ENCODE measurements around the gene CBX7.

Gene CBX7

DNA sequence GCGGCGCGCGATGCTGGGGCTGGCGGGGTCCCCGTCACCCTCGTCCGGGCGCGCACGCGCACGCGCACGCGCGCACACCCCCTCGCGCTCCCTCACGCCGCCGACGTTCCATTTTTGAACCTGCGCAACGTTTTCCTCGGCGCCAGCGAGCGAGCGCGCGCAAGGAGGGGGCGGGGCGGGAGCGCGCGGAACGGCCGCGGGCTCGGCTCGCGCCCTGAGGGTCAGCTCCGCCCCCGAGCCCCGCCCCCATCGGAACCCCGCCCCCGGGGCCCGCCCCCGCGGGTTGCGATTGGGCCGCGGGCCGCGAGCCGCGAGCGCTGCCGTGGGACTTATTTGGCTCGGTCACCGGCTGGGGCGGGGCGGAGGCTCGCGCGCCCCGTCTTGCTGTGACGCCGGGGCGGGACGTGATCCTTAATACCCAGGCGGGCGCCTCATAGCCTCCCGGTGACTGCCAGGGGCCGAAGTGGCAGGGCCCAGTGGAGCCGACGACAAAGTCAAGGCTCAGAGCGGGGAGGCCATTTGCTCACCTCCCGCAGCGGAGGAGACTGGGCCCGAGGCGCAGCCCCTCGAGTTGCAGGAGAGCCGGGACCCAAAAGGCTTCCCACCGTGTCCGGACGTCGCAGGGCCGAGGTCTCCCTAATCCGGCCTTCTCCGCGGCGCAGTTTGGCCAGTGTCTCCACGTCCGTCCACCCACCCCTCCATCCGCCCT lies at the start of gene CBX7:
TSS of gene CBX7 (minus strand) at position 170 of the 709 bp plus-strand sequence. CDS start 236 bp downstream, outside the sequence.
- DNase-seq (ENCODE audit: low read depth in 2 of 2), result peak; percentile 75 to 95

DNA sequence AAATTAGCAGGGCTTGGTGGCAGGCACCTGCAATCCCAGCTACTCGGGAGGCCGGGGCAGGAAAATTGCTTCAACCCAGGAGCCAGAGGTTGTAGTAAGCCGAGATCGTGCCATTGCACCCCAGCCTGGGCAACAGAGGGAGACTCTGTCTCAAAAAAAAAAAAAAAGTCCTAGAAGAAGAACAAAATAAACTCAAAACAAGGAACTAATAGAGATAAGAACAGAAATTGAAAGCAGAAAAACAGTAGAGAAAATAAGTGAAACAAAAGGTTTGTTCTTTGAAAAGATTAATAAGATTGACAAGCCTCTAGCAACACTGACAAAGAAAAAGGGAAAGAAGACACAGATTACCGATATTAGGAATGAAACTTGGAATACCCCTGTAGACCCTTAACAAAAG lies 45.1 kb upstream of the CBX7 start:
- DNase-seq (ENCODE audit: low read depth in 2 of 2), result no peak

DNA sequence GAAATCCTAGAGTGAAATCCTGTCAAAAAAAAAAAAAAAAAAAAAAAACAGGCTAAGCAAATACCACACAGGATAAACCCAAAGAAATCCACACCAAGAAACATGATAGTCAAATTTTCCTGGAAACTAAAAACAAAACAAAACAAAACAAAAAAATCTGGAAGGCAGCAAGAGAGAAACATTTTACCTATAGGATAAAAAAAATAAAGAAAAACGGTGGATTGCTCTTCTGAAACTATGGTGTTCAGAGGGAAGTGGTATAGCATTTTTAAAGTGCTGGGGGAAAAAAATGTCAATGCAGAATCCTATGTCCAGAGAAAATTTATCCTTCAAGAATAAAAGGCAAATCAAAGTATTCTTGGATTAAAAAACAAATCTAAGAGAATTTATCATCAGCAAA lies 41.6 kb upstream of the CBX7 start:
- DNase-seq (ENCODE audit: low read depth in 2 of 2), result no peak

DNA sequence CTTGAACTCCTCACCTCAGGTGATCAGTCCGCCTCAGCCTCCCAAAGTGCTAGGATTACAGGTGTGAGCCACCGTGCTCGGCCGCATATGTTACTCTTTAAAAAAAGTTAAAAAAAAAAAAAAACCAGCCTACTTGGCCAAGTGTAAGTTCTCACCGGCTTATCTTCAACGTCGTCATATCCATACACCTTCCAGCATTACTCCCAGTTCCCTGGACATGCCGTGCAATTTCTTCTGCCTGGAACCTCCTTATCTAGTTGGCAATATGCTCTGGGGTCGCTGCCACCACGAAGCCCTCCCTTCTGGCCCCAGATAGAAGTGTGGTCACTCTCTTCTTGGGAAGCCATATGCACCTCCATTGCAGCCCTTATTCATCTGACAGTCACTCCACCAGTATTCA lies 36.3 kb upstream of the CBX7 start:
- DNase-seq (ENCODE audit: low read depth in 2 of 2), result no peak

DNA sequence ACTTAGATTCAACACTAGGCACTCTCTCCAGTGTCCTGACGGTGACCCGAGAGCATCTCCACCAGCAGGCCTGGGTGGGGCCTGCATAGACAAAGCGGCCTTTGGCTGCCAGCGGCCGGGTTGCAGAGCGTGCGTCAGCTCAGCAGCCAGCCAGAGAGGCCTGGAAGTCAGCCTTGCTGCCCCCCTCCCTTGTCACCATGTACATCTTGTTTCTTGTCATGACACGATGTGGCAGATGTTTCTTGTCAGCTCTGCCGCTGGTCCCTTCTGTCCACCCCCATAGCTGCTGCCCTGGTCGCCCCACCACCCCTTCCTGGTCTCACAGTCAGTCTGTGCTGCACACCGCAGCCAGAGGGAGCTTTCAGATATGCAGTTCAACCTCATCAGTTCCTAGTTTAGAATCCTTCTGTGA lies 33.1 kb upstream of the CBX7 start:
- no peak for DNase-seq (ENCODE audit: low read depth in 2 of 2)

DNA sequence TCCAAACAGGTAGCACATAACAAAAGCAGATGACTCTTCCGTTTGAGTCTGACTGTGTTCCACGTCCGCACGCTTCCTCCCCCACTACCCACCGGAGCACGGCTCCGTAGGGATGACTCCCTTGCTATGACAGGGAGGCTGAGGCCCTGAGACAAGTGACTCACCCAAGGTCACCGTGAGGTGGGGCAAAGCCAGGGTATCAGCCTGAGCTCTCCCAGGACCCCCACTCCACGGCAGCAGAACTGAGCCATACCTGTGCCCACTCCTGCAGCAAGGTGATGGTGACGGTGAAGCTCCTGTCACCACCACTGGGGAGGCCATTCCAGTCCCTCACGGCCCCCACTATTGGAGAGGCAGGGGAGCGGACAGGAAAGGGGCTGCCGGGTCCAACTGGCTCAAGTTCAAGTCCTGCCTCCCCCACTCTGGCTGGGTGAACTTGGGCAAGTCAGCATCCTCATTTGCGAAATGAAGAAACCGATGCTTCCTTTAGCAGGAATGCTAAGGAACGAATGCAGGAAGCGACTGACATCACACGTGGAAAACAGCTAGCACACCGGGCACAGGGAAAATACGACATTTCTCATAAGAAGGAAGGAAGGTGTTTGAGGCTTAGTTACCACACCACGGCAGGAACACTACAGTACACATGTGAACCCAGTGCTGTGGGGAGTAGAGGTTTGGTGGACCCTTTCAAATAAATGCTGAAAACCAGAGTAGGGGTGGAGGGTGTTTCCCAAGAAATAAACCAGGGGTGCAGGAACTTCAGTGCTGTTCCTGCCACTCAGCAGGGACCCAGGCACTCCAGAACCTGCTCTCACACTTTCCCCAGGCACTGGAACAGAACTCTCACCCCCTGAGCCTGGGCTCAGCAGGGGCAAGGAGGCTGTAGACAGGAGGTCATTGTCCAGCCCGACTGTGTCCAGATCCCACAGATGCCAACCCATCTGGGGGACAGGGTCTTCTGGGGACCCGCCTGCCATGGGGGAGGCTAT lies 32.4 kb upstream of the CBX7 start:
- DNase-seq (ENCODE audit: low read depth in 2 of 2), result no peak

DNA sequence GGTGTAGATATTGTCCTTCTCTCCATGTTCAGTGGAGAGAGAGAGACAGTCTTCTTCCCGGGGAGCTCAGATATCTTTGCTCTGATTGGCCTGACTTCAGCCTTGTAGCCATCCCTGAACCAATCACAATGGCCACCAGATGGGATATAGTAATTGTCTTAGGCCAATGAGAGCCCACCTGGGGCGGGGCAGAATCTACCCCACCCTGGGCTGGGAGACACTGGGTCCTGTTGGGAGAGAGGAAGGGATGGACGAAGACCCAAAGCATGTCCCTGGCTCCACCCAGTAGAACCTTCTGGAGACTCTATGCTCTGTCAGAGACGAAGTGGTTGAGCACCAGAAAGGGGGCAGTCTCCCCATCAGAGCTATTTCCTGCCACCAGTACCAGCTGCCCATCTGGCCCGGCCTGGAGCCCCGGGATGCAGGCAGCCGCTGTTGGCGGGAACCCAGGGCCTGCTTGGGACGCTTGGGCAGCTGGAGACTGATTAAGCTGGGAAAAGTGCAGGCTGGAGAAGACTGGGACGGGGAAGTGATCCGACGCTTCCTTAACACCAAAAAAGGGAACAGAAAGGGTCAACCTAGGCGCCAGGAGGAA lies 31.6 kb upstream of the CBX7 start:
- no peak for DNase-seq (ENCODE audit: low read depth in 2 of 2)

DNA sequence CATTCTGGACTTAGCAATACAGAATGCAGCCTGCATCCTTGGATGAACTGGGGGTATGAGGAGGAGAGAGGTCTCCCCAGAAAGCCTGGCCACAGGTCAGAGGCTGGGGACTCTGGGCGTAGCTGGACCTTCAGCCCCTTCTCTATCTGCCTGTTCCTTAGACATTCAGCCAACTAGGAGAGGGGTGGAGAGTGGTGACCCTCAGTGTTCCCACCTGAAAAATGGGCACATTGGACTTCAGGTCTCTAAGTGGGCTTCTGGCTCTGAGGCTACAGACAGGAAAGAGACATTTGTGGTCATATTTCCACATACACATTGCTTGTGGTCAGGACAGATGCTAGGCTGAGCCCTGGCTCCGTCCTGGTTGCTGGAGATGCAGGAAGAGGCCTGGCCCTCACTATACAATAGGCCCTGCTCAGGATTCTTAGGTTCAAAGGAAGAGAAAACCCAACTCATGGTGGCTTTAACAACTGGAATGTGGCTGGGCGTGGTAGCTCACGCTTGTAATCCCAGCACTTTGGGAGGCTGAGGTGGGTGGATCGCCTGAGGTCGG lies 30.1 kb upstream of the CBX7 start:
- DNase-seq (ENCODE audit: low read depth in 2 of 2), result no peak

DNA sequence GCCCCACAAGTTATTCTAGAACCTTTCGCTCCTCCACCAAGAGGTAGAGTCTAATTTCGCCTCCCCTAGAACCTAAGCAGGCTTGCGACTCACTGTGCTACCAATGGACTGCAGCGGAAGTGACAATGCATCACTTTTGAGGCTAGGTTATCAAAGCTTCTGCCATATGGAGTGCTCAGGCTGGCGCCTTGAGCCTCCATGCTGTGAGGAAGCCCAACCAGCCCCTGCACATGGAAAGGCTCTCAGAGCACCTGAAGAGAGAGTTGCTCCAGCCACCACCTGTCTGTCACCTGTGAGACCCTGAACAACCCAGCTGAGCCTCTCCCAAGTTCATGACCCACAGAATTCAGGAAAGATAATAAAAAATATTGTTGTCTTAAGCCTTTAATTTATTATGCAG lies 29.3 kb upstream of the CBX7 start:
- DNase-seq (ENCODE audit: low read depth in 2 of 2), result no peak

DNA sequence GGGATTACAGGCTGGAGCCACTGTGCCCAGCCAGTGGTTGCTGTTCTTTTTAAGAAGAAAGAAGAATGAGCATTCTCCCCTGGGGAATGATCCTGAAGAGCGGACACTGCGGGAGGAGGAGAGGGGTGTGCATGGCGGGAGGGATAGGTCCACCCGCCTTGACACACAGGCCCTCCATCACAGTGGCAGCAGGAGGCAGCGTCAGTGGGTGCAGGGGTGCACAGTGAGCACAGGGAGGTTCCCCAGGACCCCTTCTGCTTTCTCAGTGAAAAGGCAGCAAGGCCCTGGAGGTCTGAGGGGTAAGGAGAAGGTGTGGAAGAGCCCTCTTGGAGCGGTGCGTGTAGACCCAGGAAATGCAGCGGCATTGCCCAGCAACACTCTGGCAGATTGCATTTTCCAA lies 28.9 kb upstream of the CBX7 start:
- no peak for DNase-seq (ENCODE audit: low read depth in 2 of 2)

DNA sequence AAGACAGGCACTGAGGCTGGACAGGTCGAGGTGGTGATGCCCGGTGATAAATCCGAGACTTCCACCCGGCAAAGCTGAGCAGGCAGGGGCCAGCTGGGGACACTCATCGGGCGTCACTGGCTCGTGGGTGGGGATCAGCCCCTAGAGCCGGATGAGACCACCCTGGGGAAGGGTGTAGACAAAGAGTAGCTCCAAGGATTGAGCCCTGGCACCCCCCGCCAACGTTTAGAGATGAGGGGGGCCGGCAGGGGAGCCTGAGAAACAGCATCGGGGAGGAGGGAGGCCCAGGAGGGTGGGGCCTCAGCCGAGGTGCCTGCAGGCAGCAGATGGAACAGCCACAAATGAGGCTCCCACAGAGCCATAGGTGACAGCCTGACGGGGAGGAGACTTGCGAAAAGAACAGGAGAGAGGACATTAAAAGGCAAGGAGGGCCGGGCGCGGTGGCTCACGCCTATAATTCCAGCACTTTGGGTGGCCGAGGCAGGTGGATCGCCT lies 27.4 kb upstream of the CBX7 start:
- no peak for DNase-seq (ENCODE audit: low read depth in 2 of 2)

DNA sequence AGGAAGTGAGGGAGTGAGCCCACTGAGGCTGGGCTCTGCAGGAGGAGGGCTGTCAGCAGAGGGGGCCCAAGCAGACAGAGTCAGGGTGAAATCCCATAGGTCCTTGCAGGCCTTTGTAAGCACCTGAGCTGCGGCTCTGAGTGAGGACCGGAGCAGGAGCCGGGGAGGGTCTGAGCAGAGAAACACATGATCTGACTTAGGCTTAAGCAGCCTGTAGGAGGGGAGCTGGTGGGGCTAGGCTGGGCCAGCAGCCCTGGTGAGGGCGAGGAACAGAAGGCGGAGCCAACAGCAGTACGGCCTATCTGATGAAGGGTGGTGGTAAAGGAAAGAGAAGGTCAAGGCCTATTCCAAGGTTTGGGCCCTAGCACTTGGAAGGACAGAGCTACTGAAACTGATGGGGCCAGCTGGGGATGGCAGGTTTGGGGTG lies 26.9 kb upstream of the CBX7 start:
- no peak for DNase-seq (ENCODE audit: low read depth in 2 of 2)

DNA sequence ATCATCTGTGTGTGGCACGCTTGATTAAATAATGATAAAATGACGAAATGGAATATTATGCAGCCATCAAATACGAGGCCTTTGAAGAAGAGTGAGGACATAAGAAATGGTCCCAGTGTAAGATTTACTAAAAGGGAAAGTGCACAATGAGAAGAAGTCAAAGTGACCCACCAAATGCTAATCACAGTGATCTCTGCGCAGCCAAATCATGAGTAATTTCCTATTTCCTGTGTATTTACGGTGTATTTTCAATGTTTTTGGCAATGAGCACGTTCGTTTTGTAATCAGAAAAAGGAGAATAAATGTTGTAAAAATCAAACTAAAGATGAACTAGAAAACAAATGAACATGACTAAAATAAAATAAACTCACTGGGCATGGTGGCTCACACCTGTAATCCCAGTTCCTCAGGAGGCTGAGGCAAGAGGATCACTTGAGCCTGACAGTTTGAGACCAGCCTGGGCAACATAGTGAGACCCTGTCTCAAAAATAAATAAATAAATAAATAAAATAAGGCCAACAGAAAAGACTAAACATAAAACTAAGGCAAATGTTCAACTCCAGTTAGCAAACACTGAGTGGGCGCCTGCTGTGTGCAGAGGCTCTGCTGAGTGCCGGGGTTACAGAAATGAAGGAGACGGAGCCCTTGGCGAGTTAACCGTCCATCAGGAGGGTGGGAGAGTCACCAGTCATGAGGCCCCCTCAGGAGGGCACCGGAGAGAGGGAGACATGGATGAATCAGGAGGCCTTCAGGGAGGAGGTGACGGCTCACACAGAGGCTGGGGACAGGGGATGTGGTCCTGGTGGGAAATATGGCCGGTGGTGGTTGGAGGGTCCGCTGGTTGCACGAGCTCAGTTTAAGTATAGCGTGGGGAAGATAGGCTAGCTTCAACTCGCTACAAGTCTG lies 26.0 kb upstream of the CBX7 start:
- no peak for DNase-seq (ENCODE audit: low read depth in 2 of 2)

DNA sequence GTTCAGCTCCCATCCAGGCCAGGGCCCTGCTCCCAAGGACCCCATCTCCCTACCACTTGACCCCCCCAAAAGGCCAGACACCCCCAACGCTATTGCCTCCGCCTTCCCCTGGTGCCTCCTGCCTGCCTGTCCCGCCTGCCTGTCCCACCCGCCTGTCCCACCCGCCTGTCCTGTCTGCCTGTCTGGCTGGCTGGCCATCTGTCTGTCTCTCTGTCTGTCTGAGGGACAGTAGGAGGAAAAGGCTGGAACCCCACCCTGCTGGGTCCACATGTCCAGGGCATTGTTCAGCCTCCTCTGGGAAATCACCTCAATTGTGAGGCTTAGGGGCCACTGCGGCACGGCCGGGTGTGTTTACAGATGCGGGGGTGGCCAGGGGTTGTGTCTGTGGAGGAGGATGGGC lies 25.3 kb upstream of the CBX7 start:
- DNase-seq (ENCODE audit: low read depth in 2 of 2), result no peak

DNA sequence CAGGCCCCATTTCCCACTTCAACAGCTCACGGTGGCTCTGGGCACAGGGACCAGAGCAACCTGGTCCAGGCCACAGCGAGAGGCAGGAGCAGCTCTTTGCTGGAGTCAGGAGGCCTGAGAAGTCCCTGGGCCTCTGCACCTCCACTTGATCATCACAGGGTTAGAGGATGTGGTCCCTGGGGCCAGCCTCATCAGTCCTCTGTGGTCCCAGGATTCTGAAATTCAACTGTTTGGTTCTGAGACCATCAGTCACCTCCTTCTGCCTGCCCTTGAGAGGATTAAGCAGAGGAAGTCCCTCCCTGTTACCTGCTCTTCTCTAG lies 24.9 kb upstream of the CBX7 start:
- no peak for DNase-seq (ENCODE audit: low read depth in 2 of 2)

DNA sequence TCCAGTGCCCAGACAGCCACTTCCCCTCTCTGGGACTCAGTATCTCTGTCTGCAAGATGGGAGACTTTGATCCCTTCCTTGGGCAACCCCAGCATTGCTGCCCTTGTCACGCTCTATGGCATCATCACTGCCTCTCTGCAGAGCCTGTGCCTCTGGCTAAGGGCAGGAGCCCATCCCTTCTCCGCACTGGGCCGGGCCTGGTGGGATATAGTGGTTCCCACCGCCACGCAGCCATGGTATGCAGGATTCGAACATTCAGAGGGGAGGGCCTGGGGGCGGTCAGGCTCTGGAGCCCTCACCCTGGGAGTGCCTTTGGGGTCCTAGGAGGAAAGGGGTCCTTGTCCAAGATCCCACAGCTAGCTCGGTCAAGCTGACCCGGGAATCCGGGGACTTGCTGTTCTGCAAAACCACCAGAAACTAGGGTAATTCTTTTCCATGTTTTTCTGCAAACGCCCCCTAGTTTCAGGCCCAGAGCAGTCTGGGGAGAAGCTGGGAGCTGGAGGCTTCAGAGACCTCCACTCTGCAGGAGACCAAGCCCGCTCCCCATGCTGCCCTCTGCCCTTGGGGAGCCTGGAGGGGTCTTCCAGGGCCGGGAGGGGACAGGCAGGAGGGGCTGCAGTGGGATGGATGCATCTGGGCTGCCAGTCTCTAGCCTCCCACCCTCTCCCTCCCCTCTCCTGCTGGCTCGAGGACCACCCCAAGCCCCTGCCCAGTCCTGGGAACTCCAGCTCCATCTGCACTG lies 24.4 kb upstream of the CBX7 start:
- no peak for DNase-seq (ENCODE audit: low read depth in 2 of 2)

DNA sequence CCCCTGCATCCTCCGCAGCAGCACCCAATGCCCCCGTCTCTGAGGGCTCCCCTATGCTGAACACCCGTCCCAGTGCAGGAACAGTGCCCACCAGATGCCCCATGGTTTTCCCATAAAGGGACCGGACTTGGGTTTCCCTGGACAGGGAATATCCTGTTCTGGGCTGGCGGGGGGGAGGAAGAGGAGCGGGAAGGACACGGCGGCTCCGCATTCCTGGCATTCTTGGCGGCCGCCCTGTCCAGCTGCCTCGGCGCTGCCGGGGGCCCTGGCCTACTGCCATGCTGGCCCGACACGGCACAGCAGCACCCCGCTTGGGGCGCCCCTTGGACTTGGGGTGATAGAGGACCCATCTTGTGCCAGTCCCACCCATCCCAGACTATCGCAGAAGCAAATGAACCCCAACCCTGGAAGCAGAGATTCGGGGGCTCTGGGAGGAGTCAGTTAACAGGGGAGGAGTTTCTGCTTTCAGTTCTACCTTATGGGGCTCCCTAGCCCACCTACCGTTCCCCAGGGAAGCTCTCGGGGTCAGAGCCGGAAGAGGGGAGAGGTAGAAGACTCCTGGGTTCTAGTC lies 23.7 kb upstream of the CBX7 start:
- DNase-seq (ENCODE audit: low read depth in 2 of 2), result no peak

DNA sequence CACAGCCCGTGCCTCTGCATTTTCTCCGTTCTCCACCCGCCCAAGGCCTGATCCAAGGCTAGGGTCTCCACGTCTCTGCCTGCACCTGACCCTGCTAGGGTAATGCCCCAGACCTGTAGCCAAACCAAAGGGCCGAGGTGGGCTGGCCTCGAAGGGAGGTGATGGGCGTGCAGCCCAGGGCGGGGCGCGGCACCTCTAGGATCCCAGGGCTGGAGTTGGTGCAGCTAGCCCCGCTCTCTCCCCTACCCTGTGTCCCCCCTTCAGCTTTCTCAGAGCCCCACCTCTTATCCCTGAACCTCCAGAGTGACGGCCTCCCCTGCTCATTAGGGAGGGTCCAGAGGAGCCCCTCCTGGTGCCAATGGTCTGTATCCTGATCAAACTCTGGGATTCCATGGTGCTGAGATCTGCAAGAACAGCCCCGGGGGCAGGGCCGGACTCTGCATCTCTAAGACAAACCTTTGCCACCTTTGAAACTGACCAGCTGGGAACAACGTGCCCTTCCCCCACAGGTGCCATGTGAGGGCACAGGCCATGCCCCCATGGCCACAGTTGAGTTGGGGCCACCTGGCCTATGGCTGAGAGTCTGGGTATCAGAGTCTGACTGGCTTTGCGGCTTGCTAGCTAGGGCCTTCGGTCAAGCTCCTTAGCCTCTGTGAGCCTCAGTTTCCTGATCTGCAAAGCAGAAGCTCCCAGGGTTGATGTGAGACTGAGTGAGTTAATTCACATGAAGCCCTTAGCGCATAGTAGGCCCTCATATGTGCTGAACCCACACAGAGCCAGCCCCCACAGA lies 23.1 kb upstream of the CBX7 start:
- DNase-seq (ENCODE audit: low read depth in 2 of 2), result no peak

Data from stimulated activated CD8-positive, alpha-beta memory T cell treated with anti-CD3 and anti-CD28 coated beads, Interleukin-15, amount 100 ng/mL, for 4 hours (primary cell).